Stromal cell of bone marrow (primary cell): ENCODE measurements around the gene TIMM17B.
A peak's percentile ranks its signal among the peaks of the same experiment; 100 is the strongest.

Experiments used
- DNase-seq: peaks from one replicate; pipeline ENCODE4 v3.0.0-alpha.2; 2012; ENCODE audit warnings: low read depth

Gene TIMM17B

GRCh38 chrX:48897625-48898306, at the start of gene TIMM17B, which contains the start of gene PQBP1:
Gene TIMM17B (minus strand): TSS chrX:48897768. CDS start chrX:48897749, 19 bp downstream.
Gene PQBP1 (plus strand): TSS chrX:48897930. CDS start chrX:48898510, 580 bp downstream.
- peak; percentile 91 for DNase-seq

- DNase-seq = peak; percentile 20
These were observed 48.2 kb upstream of the TIMM17B start for GRCh38 chrX:48945517-48946348.

GRCh38 chrX:48942895-48943294, 45.3 kb upstream of the TIMM17B start:
- no peak for DNase-seq

- no peak for DNase-seq
These were observed 42.9 kb upstream of the TIMM17B start for GRCh38 chrX:48940404-48940955.

GRCh38 chrX:48939524-48940228, 42.1 kb upstream of the TIMM17B start:
- no peak for DNase-seq

- DNase-seq = no peak
These were observed 41.3 kb upstream of the TIMM17B start for GRCh38 chrX:48938721-48939425.

GRCh38 chrX:48937054-48937907, 39.7 kb upstream of the TIMM17B start:
- no peak for DNase-seq

- DNase-seq = no peak
These were observed 39.0 kb upstream of the TIMM17B start for GRCh38 chrX:48936429-48937053.

- DNase-seq = no peak
These were observed 37.7 kb upstream of the TIMM17B start for GRCh38 chrX:48935301-48935670.

- DNase-seq = no peak
These were observed 37.2 kb upstream of the TIMM17B start for GRCh38 chrX:48934581-48935300.

GRCh38 chrX:48933757-48934156, 36.2 kb upstream of the TIMM17B start:
- no peak for DNase-seq

GRCh38 chrX:48927736-48928382, 30.3 kb upstream of the TIMM17B start:
- DNase-seq = no peak

- no peak for DNase-seq
These were observed 29.6 kb upstream of the TIMM17B start for GRCh38 chrX:48927123-48927522.

GRCh38 chrX:48924270-48924669, 26.7 kb upstream of the TIMM17B start:
- DNase-seq = no peak

- no peak for DNase-seq
These were observed 26.2 kb upstream of the TIMM17B start for GRCh38 chrX:48923771-48924170.

GRCh38 chrX:48920718-48921104, 23.1 kb upstream of the TIMM17B start:
- no peak for DNase-seq

GRCh38 chrX:48919947-48920717, 22.6 kb upstream of the TIMM17B start:
- no peak for DNase-seq

GRCh38 chrX:48919360-48919841, 21.8 kb upstream of the TIMM17B start:
- no peak for DNase-seq
